OCI-LY7 (cell line): ENCODE measurements around the gene RMND5A. TPM values are rescaled to one million over a fixed set of nuclear protein-coding genes. Genes with fewer than 3 reads are reported as not detected.

Source experiments
- BruUV-seq: library from RNA; stranded (reverse); fragments of 400-500 nt; replicated peaks from 2 replicates; lab custom pipeline; 2021; lab: Mats Ljungman, UMichigan
- CTCF ChIA-PET: fragments of 300-600 bp; sonication (Branson Sonifier 250); formaldehyde crosslinking; loops from one replicate; lab custom pipeline; 2022; ENCODE audit warnings: antibody characterized with exemption; ENCODE audit not compliant: unreplicated experiment; lab: Charles Lee
- POLR2A ChIA-PET: fragments of 300-600 bp; sonication (Branson Sonifier 250); formaldehyde crosslinking; loops from one replicate; lab custom pipeline; 2022; ENCODE audit warnings: antibody characterized with exemption; lab: Charles Lee
- DNase-seq: peaks from one replicate; pipeline ENCODE4 v3.0.0-alpha.2; 2015; ENCODE audit warnings: low spot score
- H2AFZ ChIP-seq: fragments of 200-600 bp; sonication (generic), shearing (Covaris generic); 2 replicates; pipeline ENCODE4 v1.6.1; 2014; ENCODE audit warnings: mild to moderate bottlenecking, antibody characterized with exemption, low read length, moderate library complexity
- H3K27ac ChIP-seq: fragments of 200-600 bp; sonication (generic); 2 replicates; pipeline ENCODE4 v1.5.1; 2014; ENCODE audit warnings: mixed run types, low read depth, mild to moderate bottlenecking, moderate library complexity, low read length, inconsistent platforms; ENCODE audit not compliant: poor library complexity, severe bottlenecking
- H3K36me3 ChIP-seq: fragments of 200-600 bp; sonication (generic); 2 replicates; pipeline ENCODE4 v1.6.1; 2014; ENCODE audit warnings: mild to moderate bottlenecking, antibody characterized with exemption, low read length, moderate library complexity, mixed read lengths; ENCODE audit not compliant: insufficient read depth
- H3K4me1 ChIP-seq: fragments of 200-600 bp; sonication (generic); 2 replicates; pipeline ENCODE4 v1.5.1; 2014; ENCODE audit warnings: mild to moderate bottlenecking, low read length; ENCODE audit not compliant: insufficient read depth, poor library complexity, severe bottlenecking
- H3K4me2 ChIP-seq: fragments of 200-600 bp; sonication (generic); 2 replicates; pipeline ENCODE4 v1.6.1; 2014; ENCODE audit warnings: mild to moderate bottlenecking, low read length
- H3K4me3 ChIP-seq: fragments of 200-600 bp; sonication (generic); 2 replicates; pipeline ENCODE4 v1.5.1; 2014; ENCODE audit warnings: mild to moderate bottlenecking, low read depth, low read length; ENCODE audit not compliant: poor library complexity, severe bottlenecking
- H3K79me2 ChIP-seq: fragments of 200-600 bp; sonication (generic); 2 replicates; pipeline ENCODE4 v1.6.1; 2016; ENCODE audit warnings: low read depth, mild to moderate bottlenecking, low read length, moderate library complexity, mixed read lengths; ENCODE audit not compliant: insufficient read depth
- H3K9me2 ChIP-seq: fragments of 200-600 bp; sonication (generic); 2 replicates; pipeline ENCODE4 v1.6.1; 2016; ENCODE audit warnings: mild to moderate bottlenecking, low read length, mixed read lengths; ENCODE audit not compliant: insufficient read depth
- H3K9me3 ChIP-seq: fragments of 200-600 bp; sonication (generic); 2 replicates; pipeline ENCODE4 v1.6.1; 2014; ENCODE audit warnings: mild to moderate bottlenecking, mixed run types, low read length, mixed read lengths
- H4K20me1 ChIP-seq: fragments of 200-600 bp; sonication (generic); 2 replicates; pipeline ENCODE4 v1.6.1; 2014; ENCODE audit warnings: mild to moderate bottlenecking, antibody characterized with exemption, low read length, moderate library complexity, mixed read lengths; ENCODE audit not compliant: insufficient read depth
- EZH2phosphoT487 ChIP-seq: fragments of 200-600 bp; sonication (generic); IDR thresholded peaks from 2 replicates; pipeline ENCODE4 v1.6.1; 2018; ENCODE audit warnings: low read depth, borderline replicate concordance, mild to moderate bottlenecking, mixed run types, antibody characterized with exemption, low read length, moderate library complexity, mixed read lengths
- intact Hi-C: fragments of 100-400 bp; cut with micrococcal nuclease; formaldehyde crosslinking; loops from one replicate; pipeline ENCODE4 v1.10.0; 2022; ENCODE audit not compliant: unreplicated experiment
- total RNA-seq, 2 experiments: library from RNA; depleted of rRNA in 1 of 2; stranded (reverse); fragments of >200 nt in 1 of 2; shearing (Covaris generic) in 1 of 2; gene quantifications; 2 replicates each; pipeline ENCODE4 v1.2.3, GENCODE V29; 2014 to 2022
- TF ChIP-seq, protein P1 (sequence below): fragments of 200-600 bp; sonication (generic); conservative IDR thresholded peaks from 2 replicates; pipeline ENCODE4 v1.5.1; 2014; ENCODE audit warnings: mild to moderate bottlenecking, antibody characterized with exemption, low read length, moderate library complexity, mixed read lengths

Gene RMND5A
- total RNA-seq, 2 experiments from 2014 or later, result 60.6 to 62.7 TPM

- POLR2A ChIA-PET, result interaction anchor here (0.6 to 1.8 kb wide), 3 partner anchors 12 to 968 kb away, joined by 3 to 5 read pairs (median 3); no protein-coding TSS in a partner anchor
- Histone ChIP-seq H3K36me3 (peaks cover 81% of the 10 kb centered on the region), H3K79me2 (peaks cover 37% of the 10 kb centered on the region), H4K20me1 (no peaks in the 10 kb centered on the region), H3K4me1 (no peaks in the 10 kb centered on the region), H3K4me3 (no peak overlapping the region), H3K9me2 (no peaks in the 10 kb centered on the region), H2AFZ (no peak overlapping the region), H3K4me2 (no peak overlapping the region), H3K9me3 (peaks cover 23% of the 10 kb centered on the region; the same call in 1 of the 2 replicates), H3K27ac (no peak overlapping the region)
- intact Hi-C loops, result no loop called here
- DNase-seq, result no peak
- no TSS peak for BruUV-seq
- TF ChIP-seq EZH2phosphoT487, result no peak
- TF ChIP-seq, protein P1, sequence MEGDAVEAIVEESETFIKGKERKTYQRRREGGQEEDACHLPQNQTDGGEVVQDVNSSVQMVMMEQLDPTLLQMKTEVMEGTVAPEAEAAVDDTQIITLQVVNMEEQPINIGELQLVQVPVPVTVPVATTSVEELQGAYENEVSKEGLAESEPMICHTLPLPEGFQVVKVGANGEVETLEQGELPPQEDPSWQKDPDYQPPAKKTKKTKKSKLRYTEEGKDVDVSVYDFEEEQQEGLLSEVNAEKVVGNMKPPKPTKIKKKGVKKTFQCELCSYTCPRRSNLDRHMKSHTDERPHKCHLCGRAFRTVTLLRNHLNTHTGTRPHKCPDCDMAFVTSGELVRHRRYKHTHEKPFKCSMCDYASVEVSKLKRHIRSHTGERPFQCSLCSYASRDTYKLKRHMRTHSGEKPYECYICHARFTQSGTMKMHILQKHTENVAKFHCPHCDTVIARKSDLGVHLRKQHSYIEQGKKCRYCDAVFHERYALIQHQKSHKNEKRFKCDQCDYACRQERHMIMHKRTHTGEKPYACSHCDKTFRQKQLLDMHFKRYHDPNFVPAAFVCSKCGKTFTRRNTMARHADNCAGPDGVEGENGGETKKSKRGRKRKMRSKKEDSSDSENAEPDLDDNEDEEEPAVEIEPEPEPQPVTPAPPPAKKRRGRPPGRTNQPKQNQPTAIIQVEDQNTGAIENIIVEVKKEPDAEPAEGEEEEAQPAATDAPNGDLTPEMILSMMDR, result no peak
- CTCF ChIA-PET, result no interaction called here
These were observed 33.5 kb downstream of the RMND5A start for GRCh38 chr2:86753606-86754005.

GRCh38 chr2:86758405-86758804, 38.3 kb downstream of the RMND5A start:
- TF ChIP-seq, protein P1, result no peak
- no peak for TF ChIP-seq EZH2phosphoT487
- ChIA-PET POLR2A (no interaction called here), CTCF (no interaction called here)
- intact Hi-C loops, result no loop called here
- Histone ChIP-seq H3K9me2 (no peaks in the 10 kb centered on the region), H3K4me1 (no peaks in the 10 kb centered on the region), H3K4me2 (no peak overlapping the region), H3K36me3 (peaks cover 44% of the 10 kb centered on the region), H2AFZ (no peak overlapping the region), H3K27ac (no peak overlapping the region), H3K79me2 (peaks cover 5% of the 10 kb centered on the region; the same call in 1 of the 2 replicates), H3K9me3 (no peaks in the 10 kb centered on the region), H3K4me3 (no peak overlapping the region), H4K20me1 (no peaks in the 10 kb centered on the region; the same call in 1 of the 2 replicates)
- no peak for DNase-seq
- BruUV-seq, result no TSS peak

DNA sequence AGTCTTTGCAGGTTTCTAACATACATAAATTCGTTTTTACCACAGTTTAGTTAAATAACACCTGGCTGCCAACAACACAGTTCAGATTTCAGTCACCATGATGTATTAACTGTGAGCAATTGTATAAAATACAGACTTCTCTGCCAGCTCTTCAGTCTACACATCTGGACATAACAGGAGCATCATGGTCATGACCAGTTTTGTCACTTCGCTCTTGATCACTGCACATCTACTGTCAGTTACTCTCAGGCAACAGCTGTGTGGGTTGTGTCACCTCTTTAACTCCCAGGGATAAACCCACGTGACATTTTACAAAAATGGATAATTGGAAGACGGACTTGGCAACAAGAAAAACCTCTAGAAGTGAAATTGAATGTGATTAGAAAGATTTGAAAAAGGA, 40.3 kb downstream of the RMND5A start:
- no peak for TF ChIP-seq EZH2phosphoT487
- TF ChIP-seq, protein P1, result no peak
- H3K9me2 ChIP-seq, result no peaks in the 10 kb centered on the region
- H3K36me3 ChIP-seq, result peaks cover 29% of the 10 kb centered on the region
- no peak for DNase-seq
- ChIA-PET CTCF (interaction anchor here (1.4 kb wide), 1 partner anchor 12 kb away, joined by 4 read pairs; no protein-coding TSS in a partner anchor), POLR2A (interaction anchor here (1.8 kb wide), 1 partner anchor 12 kb away, joined by 9 read pairs; no protein-coding TSS in a partner anchor)
- BruUV-seq, result no TSS peak
- H3K4me2 ChIP-seq, result no peak overlapping the region
- H4K20me1 ChIP-seq, result no peaks in the 10 kb centered on the region; the same call in 1 of the 2 replicates
- H3K27ac ChIP-seq, result no peak overlapping the region
- intact Hi-C loops, result no loop called here
- H3K79me2 ChIP-seq, result peaks cover 5% of the 10 kb centered on the region; the same call in 1 of the 2 replicates
- no peaks in the 10 kb centered on the region for H3K4me1 ChIP-seq
- H2AFZ ChIP-seq, result no peak overlapping the region
- no peak overlapping the region for H3K4me3 ChIP-seq
- H3K9me3 ChIP-seq, result no peaks in the 10 kb centered on the region
